K562 (cell line): Measurements from ENCODE around the gene PVALEF. TPM values are rescaled to one million over a fixed set of nuclear protein-coding genes. Genes with fewer than 3 reads are reported as not detected.

Experiments used
- ATAC-seq: fragments of 200-7000 bp; cut with Tn5 transposase; 3 replicates; pipeline ENCODE4 v1.9.1; 2020; ENCODE audit warnings: moderate library complexity
- BruUV-seq: library from RNA; stranded (reverse); fragments of 400-500 nt; replicated peaks from 2 replicates; lab custom pipeline; 2021; lab: Mats Ljungman, UMichigan
- CTCF ChIA-PET: fragments of 300-600 bp; formaldehyde crosslinking; extraction: SDS; loops from one replicate; lab custom pipeline; 2021; ENCODE audit warnings: low intra/inter-chr PET ratio; lab: Yijun Ruan, JAX
- POLR2A ChIA-PET: fragments of 300-600, 350-650 bp; sonication (Branson Sonifier 250); formaldehyde crosslinking; extraction: SDS; loops from one replicate; lab custom pipeline; 2021; ENCODE audit warnings: antibody characterized with exemption, inconsistent platforms; lab: Yijun Ruan, JAX
- DNase-seq, 4 experiments: peaks; one replicate each; pipeline versions ENCODE4 v3.0.0 to v3.0.0-alpha.2; 2011 to 2018; ENCODE audit warnings: low spot score in 3 of 4, mixed read lengths in 3 of 4; ENCODE audit errors: extremely low read depth in 1 of 4
- FAIRE-seq: peaks from 2 replicates; lab custom pipeline; 2011; peaks lifted over from hg19 to GRCh38; lab: Jason Lieb, UNC
- H2AFZ ChIP-seq: 2 replicates; pipeline ENCODE4 v1.6.0; 2011; ENCODE audit warnings: low read depth, low read length, control low read depth, inconsistent platforms
- H3K27ac ChIP-seq: fragments of 200-600 bp; 3 replicates; pipeline ENCODE4 v1.8.0; 2011; ENCODE audit warnings: low read depth, mild to moderate bottlenecking, control low read depth, inconsistent platforms, low read length, moderate library complexity, mixed read lengths; ENCODE audit errors: extremely low read depth
- H3K27me3 ChIP-seq, 2 experiments: fragments of 300-600 bp in 1 of 2; 2 replicates in 1 of 2; 3 replicates in 1 of 2; pipeline versions ENCODE4 v1.6.0 to v1.8.0; 2011; ENCODE audit warnings: inconsistent platforms in 2 of 2, low read length in 2 of 2, mild to moderate bottlenecking in 1 of 2, mixed read lengths in 1 of 2, moderate library complexity in 1 of 2; ENCODE audit not compliant: control insufficient read depth in 2 of 2, insufficient read depth in 2 of 2
- H3K36me3 ChIP-seq: fragments of 300-600 bp; 3 replicates; pipeline ENCODE4 v1.8.0; 2011; ENCODE audit warnings: mild to moderate bottlenecking, low read length, inconsistent platforms; ENCODE audit not compliant: control insufficient read depth, insufficient read depth
- H3K4me1 ChIP-seq, 2 experiments: fragments of 200-600 bp in 1 of 2; replicated peaks in 1 of 2; 2 replicates in 1 of 2; 3 replicates in 1 of 2; pipeline versions ENCODE4 v1.5.1 to v1.8.0; 2011; ENCODE audit warnings: inconsistent platforms in 2 of 2, low read length in 2 of 2, mild to moderate bottlenecking in 1 of 2, mixed read lengths in 1 of 2, moderate library complexity in 1 of 2; ENCODE audit not compliant: control insufficient read depth in 2 of 2, insufficient read depth in 2 of 2
- H3K4me2 ChIP-seq: 2 replicates; pipeline ENCODE4 v1.6.1; 2011; ENCODE audit warnings: low read length, control low read depth, inconsistent platforms, mixed read lengths; ENCODE audit not compliant: insufficient read depth
- H3K4me3 ChIP-seq: fragments of 200-600 bp; sonication (generic), shearing (Covaris generic); 2 replicates; pipeline ENCODE4 v1.5.1; 2016; ENCODE audit warnings: control low read depth, inconsistent platforms
- H3K79me2 ChIP-seq: fragments of 200-600 bp; 3 replicates; pipeline ENCODE4 v1.8.0; 2011; ENCODE audit warnings: low read length, inconsistent platforms; ENCODE audit not compliant: control insufficient read depth, insufficient read depth
- H3K9ac ChIP-seq, 2 experiments: 2 replicates each; pipeline versions ENCODE4 v1.6.0 to v1.6.1; 2011; ENCODE audit warnings: low read depth in 2 of 2, low read length in 2 of 2, control low read depth in 1 of 2, inconsistent platforms in 1 of 2, mild to moderate bottlenecking in 1 of 2, mixed read lengths in 1 of 2; ENCODE audit not compliant: insufficient read depth in 1 of 2
- H3K9me1 ChIP-seq: one replicate; pipeline ENCODE4 v1.6.0; 2011; ENCODE audit warnings: inconsistent platforms, mild to moderate bottlenecking, low read length, moderate library complexity; ENCODE audit not compliant: control insufficient read depth, insufficient read depth
- H3K9me3 ChIP-seq: replicated peaks from 2 replicates; pipeline ENCODE4 v1.5.1; 2011; ENCODE audit warnings: low read depth, low read length, inconsistent platforms; ENCODE audit not compliant: control insufficient read depth, insufficient read depth
- H4K20me1 ChIP-seq: replicated peaks from 2 replicates; pipeline ENCODE4 v1.6.1; 2011; ENCODE audit warnings: low read length, inconsistent platforms, mixed read lengths; ENCODE audit not compliant: control insufficient read depth, insufficient read depth
- RBM34 ChIP-seq: fragments of 200-400 bp; formaldehyde crosslinking; IDR thresholded peaks from 2 replicates; pipeline ENCODE4 v1.6.1; 2018; ENCODE audit warnings: low read length, borderline replicate concordance; ENCODE audit not compliant: insufficient read depth
- SMC3 ChIP-seq: conservative IDR thresholded peaks from 2 replicates; pipeline ENCODE4 v1.6.1; 2011; ENCODE audit warnings: low read depth, low read length, improper control_type of control experiment; ENCODE audit not compliant: insufficient read depth
- ZNF830 ChIP-seq: fragments of 250-450 bp; sonication (Bioruptor Pico); IDR thresholded peaks from 2 replicates; pipeline ENCODE4 v1.5.0; 2021; ENCODE audit warnings: mild to moderate bottlenecking
- WGBS: fragments of 100-300 bp; shearing (Covaris generic); methylation state at CpG from one replicate; pipeline ENCODE4 v1.1.6; 2016; ENCODE audit warnings: low coverage, mixed read lengths; ENCODE audit not compliant: insufficient coverage; ENCODE audit errors: missing lambda C conversion rate; 5-methylcytosine and 5-hydroxymethylcytosine counted together
- in situ Hi-C: fragments of 300-500 bp; cut with MboI; formaldehyde crosslinking; loops from 4 replicates; pipeline ENCODE4 v1.15.0; 2018; ENCODE audit warnings: inconsistent platforms, mixed read lengths
- intact Hi-C: fragments of 100-400 bp; cut with micrococcal nuclease; formaldehyde crosslinking; loops from 2 replicates; pipeline ENCODE4 v1.14.2; 2022
- polyA plus RNA-seq, 8 experiments: library from polyadenylated mRNA; depleted of rRNA in 4 of 8; stranded (reverse) in 5 of 8; unstranded in 3 of 8; fragments of >200 nt; fragmentation: Nextera tagmentation in 2 of 8; fragmentation: Illumina TruSeq in 1 of 8; extraction: Ambion mirVana in 2 of 8; extraction: Trizol in 1 of 8; gene quantifications; 2 replicates each; pipeline versions ENCODE4 v1.2.1 to v1.2.3, GENCODE V29; 2011 to 2014; ENCODE audit warnings: inconsistent platforms in 1 of 8, missing spikeins in 1 of 8
- total RNA-seq, 7 experiments: library from RNA; depleted of rRNA in 6 of 7; stranded (reverse); fragments of >200 nt in 6 of 7; fragmentation: Illumina TruSeq in 2 of 7; extraction: Trizol in 2 of 7; gene quantifications; 2 replicates each; pipeline versions ENCODE4 v1.2.1 to v1.2.3, GENCODE V29; 2011 to 2021; ENCODE audit warnings: low replicate concordance in 1 of 7
- TF ChIP-seq, protein P1 (sequence below), 2 experiments: IDR thresholded peaks; 2 replicates each; pipeline ENCODE4 v1.6.1; 2012; ENCODE audit warnings: improper control_type of control experiment in 2 of 2, low read depth in 2 of 2, low read length in 2 of 2, borderline replicate concordance in 1 of 2
- TF ChIP-seq, protein P2 (sequence below): fragments of 450-650 bp; IDR thresholded peaks from 2 replicates; pipeline ENCODE4 v1.6.1; 2016; ENCODE audit warnings: low read depth

Gene PVALEF
- total and polyA plus RNA-seq, 9 of the 15 experiments (the other 6 are each of a cell fraction or from before 2014, with no cell fraction given): not detected

DNA sequence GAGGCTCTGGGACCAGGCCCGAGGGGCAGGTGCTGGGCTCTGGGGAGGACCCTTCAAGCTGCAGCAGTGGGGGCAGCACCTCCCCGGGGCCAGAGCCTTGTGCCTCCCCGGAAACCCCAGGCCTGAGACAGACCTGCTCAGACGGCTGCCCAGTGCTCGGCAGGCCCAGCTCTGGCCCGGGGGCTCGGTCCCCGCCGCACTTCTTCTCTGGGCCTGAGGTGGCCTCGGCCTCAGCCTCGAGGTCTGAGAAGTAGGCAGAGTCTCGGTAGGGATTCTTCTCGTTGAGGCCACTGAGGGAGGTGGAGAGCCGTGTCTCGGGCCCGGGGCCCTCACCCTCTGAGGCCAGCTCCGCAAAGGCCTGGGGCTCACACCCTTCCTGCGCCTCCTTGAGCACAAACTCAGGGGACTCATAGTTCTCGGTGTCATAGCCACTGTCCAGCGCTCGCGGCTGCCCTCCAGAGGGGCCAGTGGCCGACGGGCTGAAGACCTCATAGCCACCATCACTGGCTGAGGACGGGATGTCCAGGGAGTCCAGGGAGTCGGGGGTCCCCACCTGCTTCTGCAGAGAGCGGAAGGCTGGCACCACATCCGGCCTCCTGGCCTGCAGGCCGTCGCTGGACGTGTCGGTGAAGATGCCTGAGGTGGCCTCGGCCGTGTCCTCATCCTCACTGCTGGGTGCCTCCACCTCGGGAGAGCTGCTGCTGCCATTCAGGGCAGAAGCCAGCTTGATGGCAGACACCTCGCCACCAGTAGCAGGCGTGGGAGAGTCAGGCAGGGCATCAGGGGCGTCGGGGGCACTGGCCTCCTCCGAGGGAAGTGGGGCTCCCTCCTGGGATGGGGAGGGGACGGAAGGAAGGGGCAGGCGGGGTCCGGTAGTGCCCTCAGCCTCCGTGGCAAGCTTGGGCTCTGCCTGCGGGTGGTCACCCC is 44.3 kb upstream of the PVALEF start (continued):
- TF ChIP-seq, protein P1, sequence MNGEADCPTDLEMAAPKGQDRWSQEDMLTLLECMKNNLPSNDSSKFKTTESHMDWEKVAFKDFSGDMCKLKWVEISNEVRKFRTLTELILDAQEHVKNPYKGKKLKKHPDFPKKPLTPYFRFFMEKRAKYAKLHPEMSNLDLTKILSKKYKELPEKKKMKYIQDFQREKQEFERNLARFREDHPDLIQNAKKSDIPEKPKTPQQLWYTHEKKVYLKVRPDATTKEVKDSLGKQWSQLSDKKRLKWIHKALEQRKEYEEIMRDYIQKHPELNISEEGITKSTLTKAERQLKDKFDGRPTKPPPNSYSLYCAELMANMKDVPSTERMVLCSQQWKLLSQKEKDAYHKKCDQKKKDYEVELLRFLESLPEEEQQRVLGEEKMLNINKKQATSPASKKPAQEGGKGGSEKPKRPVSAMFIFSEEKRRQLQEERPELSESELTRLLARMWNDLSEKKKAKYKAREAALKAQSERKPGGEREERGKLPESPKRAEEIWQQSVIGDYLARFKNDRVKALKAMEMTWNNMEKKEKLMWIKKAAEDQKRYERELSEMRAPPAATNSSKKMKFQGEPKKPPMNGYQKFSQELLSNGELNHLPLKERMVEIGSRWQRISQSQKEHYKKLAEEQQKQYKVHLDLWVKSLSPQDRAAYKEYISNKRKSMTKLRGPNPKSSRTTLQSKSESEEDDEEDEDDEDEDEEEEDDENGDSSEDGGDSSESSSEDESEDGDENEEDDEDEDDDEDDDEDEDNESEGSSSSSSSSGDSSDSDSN (IDR thresholded peaks at IDR 0.05; ENCODE audit: borderline replicate concordance in 1 of 2, low read depth in 2 of 2, low read length in 2 of 2): no peak
- TF ChIP-seq, all 486 proteins: peak for 2

DNA sequence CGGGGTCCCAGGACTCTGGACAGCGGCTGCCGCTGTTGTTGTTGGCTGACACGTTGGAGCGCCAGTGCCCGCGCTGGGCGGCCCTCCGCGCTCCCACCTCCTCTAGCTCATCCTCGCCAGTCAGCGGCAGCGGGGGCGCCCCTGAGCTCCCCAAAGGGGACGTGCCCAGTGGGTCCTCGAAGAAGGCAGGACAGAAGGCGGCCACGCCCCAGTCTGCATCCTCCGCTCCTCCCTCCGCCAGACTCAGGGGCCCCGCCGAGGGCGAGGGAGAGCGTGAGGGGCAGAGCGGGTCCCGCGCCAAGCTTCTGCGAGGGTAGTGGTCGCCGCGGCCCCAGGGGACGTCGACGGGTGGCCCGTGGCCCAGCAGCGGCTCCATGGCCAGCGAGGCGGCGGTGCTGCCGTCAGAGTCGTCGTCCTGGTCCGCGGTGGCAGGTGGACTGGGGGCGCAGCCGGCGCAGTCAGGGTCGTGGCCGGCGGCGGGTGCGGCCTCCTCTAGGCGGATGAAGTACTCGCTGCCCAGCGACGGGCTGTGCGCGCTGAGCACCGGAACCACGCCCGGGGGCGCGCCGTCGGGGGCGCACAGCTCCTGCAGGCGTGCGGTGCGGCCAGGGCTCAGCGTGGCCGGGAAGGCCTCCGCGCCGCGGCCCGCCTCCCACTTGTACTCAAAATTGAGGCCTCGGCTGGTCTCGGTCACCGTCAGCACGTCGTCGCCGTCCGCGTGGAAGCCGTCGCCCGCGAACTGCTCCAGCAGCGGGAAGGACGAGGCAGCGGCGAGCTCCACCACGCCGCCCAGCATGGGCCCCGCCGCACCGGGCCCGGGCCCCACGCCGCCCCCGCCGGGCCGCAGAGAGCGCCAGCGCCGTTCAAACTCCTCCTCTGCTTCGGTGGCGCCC is 43.2 kb upstream of the PVALEF start:
- no peaks in the 10 kb centered on the region for H3K9me3 ChIP-seq
- peaks cover 0 to 13% of the 10 kb centered on the region in 2 experiments; a peak in 3 of 5 replicates for H3K27me3 ChIP-seq
- H3K4me2 ChIP-seq: no peak overlapping the region
- FAIRE-seq (no peak), DNase-seq (no peak), ATAC-seq (no peak)
- no peak overlapping the region for H3K27ac ChIP-seq
- BruUV-seq: no TSS peak
- H2AFZ ChIP-seq: no peak overlapping the region
- H3K9ac ChIP-seq: no peak overlapping the region
- intact Hi-C loops: no loop called here
- H3K4me3 ChIP-seq: no peak overlapping the region
- H4K20me1 ChIP-seq: 0 out of 2 replicates have a peak, but pooled peaks cover 4% of the 10 kb centered on the region
- no peaks in the 10 kb centered on the region for H3K79me2 ChIP-seq
- ChIA-PET CTCF (no interaction called here), POLR2A (interaction anchor here (0.6 to 1.2 kb wide), 3 partner anchors 81 to 123 kb away, joined by 3 read pairs; no protein-coding TSS in a partner anchor)
- peaks cover 0 to 91% of the 10 kb centered on the region in 2 experiments; a peak in 4 of 5 replicates for H3K4me1 ChIP-seq
- 60% methylated on average over 75 of the region's 109 CpGs for WGBS
- H3K9me1 ChIP-seq: no peaks in the 10 kb centered on the region
- in situ Hi-C loops: no loop called here
- no peaks in the 10 kb centered on the region for H3K36me3 ChIP-seq
- TF ChIP-seq, protein P2, sequence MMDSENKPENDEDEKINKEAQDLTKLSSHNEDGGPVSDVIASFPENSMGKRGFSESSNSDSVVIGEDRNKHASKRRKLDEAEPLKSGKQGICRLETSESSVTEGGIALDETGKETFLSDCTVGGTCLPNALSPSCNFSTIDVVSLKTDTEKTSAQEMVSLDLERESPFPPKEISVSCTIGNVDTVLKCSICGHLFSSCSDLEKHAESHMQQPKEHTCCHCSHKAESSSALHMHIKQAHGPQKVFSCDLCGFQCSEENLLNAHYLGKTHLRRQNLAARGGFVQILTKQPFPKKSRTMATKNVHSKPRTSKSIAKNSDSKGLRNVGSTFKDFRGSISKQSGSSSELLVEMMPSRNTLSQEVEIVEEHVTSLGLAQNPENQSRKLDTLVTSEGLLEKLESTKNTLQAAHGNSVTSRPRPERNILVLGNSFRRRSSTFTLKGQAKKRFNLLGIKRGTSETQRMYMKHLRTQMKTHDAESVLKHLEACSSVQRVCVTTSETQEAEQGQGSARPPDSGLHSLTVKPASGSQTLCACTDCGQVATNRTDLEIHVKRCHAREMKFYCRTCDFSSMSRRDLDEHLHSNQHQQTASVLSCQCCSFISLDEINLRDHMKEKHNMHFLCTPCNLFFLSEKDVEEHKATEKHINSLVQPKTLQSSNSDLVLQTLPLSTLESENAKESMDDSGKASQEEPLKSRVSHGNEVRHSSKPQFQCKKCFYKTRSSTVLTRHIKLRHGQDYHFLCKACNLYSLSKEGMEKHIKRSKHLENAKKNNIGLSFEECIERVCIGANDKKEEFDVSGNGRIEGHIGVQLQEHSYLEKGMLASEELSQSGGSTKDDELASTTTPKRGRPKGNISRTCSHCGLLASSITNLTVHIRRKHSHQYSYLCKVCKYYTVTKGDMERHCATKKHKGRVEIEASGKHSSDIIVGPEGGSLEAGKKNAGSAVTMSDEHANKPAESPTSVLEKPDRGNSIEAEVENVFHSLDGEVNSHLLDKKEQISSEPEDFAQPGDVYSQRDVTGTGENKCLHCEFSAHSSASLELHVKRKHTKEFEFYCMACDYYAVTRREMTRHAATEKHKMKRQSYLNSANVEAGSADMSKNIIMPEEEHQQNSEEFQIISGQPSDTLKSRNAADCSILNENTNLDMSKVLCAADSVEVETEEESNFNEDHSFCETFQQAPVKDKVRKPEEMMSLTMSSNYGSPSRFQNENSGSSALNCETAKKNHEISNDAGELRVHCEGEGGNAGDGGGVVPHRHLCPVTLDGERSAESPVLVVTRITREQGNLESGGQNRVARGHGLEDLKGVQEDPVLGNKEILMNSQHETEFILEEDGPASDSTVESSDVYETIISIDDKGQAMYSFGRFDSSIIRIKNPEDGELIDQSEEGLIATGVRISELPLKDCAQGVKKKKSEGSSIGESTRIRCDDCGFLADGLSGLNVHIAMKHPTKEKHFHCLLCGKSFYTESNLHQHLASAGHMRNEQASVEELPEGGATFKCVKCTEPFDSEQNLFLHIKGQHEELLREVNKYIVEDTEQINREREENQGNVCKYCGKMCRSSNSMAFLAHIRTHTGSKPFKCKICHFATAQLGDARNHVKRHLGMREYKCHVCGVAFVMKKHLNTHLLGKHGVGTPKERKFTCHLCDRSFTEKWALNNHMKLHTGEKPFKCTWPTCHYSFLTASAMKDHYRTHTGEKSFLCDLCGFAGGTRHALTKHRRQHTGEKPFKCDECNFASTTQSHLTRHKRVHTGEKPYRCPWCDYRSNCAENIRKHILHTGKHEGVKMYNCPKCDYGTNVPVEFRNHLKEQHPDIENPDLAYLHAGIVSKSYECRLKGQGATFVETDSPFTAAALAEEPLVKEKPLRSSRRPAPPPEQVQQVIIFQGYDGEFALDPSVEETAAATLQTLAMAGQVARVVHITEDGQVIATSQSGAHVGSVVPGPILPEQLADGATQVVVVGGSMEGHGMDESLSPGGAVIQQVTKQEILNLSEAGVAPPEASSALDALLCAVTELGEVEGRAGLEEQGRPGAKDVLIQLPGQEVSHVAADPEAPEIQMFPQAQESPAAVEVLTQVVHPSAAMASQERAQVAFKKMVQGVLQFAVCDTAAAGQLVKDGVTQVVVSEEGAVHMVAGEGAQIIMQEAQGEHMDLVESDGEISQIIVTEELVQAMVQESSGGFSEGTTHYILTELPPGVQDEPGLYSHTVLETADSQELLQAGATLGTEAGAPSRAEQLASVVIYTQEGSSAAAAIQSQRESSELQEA: no peak
- TF ChIP-seq ZNF830 (no peak), SMC3 (no peak), RBM34 (no peak)
